ENCODE data around the gene PDCD2L.

Gene PDCD2L

GRCh38 chr19:34404109-34404909 lies at the start of gene PDCD2L:
TSS of gene PDCD2L (plus strand) at chr19:34404399. CDS start at chr19:34404431, 32 bp downstream.
- Histone ChIP-seq H3K4me1 (ENCODE audit: control insufficient read depth, insufficient read depth, low read length) (peaks cover 12% of the 10 kb centered on the region; the same call in 1 of the 2 replicates), H3K9me3 (ENCODE audit: control insufficient read depth, insufficient read depth, low read depth, low read length) (no peaks in the 10 kb centered on the region; the same call in 1 of the 2 replicates), H3K36me3 (ENCODE audit: control insufficient read depth in 2 of 2, insufficient read depth in 1 of 2, low read length in 2 of 2) (peaks cover 40 to 83% of the 10 kb centered on the region in 2 experiments), H3K4me3 (ENCODE audit: low read depth, low read length) (peak within 1 kb of the TSS; percentile 52), H3K27ac (ENCODE audit: extremely low read depth, low read depth, low read length) (peak within 1 kb of the TSS; percentile 89)
- CTCF ChIA-PET: interaction anchor here (0.6 to 1.2 kb wide), 3 partner anchors 26 to 1360 kb away, joined by 3 to 4 read pairs (median 3); no protein-coding TSS in a partner anchor
- POLR2A ChIA-PET: interaction anchor here (0.6 to 1.8 kb wide), 5 partner anchors 24 to 45 kb away, joined by 3 to 7 read pairs (median 4); partner anchors contain the start of gene UBA2
- TF ChIP-seq AEBP2 (tag by site-specific recombination; IDR thresholded peaks at IDR 0.05; ENCODE audit: borderline replicate concordance) (no peak), ZBTB8A (tag by site-specific recombination; IDR thresholded peaks at IDR 0.05) (peak; percentile 50), TRIM28 (IDR thresholded peaks at IDR 0.05; ENCODE audit: borderline replicate concordance, low read length) (peak; percentile 87; the same call in 1 of the 2 replicates), ZNF449 (tag by site-specific recombination; IDR thresholded peaks at IDR 0.05) (no peak; the same call in none of the 2 replicates), KLF7 (tag by site-specific recombination; IDR thresholded peaks at IDR 0.05; ENCODE audit: borderline replicate concordance) (no peak), ZNF830 (tag by site-specific recombination; IDR thresholded peaks at IDR 0.05; ENCODE audit: low read depth) (no peak), HOXC10 (CRISPR knock-in tag; IDR thresholded peaks at IDR 0.05) (no peak), ZFHX2 (tag by site-specific recombination; conservative IDR thresholded peaks at IDR 0.05) (peak; percentile 77), KLF17 (tag by site-specific recombination; IDR thresholded peaks at IDR 0.05) (peak; percentile 87; the same call in 1 of the 2 replicates), ZNF837 (tag by site-specific recombination; IDR thresholded peaks at IDR 0.05) (peak; percentile 72; the same call in 1 of the 2 replicates), ZNF843 (tag by site-specific recombination; IDR thresholded peaks at IDR 0.05) (peak; percentile 78; the same call in 1 of the 2 replicates), ZNF23 (tag by site-specific recombination; IDR thresholded peaks at IDR 0.05; ENCODE audit: borderline replicate concordance) (no peak), ZNF114 (tag by site-specific recombination; IDR thresholded peaks at IDR 0.05) (no peak), BCL6B (tag by site-specific recombination; IDR thresholded peaks at IDR 0.05) (no peak), ZNF792 (tag by site-specific recombination; IDR thresholded peaks at IDR 0.05) (peak; percentile 95), ZNF488 (tag by site-specific recombination; IDR thresholded peaks at IDR 0.05) (no peak), SCRT2 (tag by site-specific recombination; IDR thresholded peaks at IDR 0.05) (no peak), ZNF302 (tag by site-specific recombination; IDR thresholded peaks at IDR 0.05; ENCODE audit: low read depth) (no peak), ZBTB26 (tag by site-specific recombination; optimal IDR thresholded peaks at IDR 0.05) (peak; percentile 96), ZNF513 (tag by site-specific recombination; IDR thresholded peaks at IDR 0.05) (no peak), GLI2 (tag by site-specific recombination; IDR thresholded peaks at IDR 0.05; ENCODE audit: borderline replicate concordance, low read depth) (no peak), BCL11B (tag by site-specific recombination; IDR thresholded peaks at IDR 0.05; ENCODE audit: low read depth) (peak; percentile 38; the same call in 1 of the 2 replicates), ZSCAN23 (tag by site-specific recombination; IDR thresholded peaks at IDR 0.05) (no peak), ZNF701 (tag by site-specific recombination; IDR thresholded peaks at IDR 0.05) (no peak), PBX3 (CRISPR knock-in tag; IDR thresholded peaks at IDR 0.05) (peak; percentile 89)
